Medulla oblongata (tissue), 1 donor: Measurements from ENCODE around the gene ZFAND5.

Experiments
- DNase-seq: peaks from one replicate; pipeline ENCODE4 v3.0.0-alpha.2; 2015; ENCODE audit errors: extremely low spot score

The ZFAND5 gene

DNA sequence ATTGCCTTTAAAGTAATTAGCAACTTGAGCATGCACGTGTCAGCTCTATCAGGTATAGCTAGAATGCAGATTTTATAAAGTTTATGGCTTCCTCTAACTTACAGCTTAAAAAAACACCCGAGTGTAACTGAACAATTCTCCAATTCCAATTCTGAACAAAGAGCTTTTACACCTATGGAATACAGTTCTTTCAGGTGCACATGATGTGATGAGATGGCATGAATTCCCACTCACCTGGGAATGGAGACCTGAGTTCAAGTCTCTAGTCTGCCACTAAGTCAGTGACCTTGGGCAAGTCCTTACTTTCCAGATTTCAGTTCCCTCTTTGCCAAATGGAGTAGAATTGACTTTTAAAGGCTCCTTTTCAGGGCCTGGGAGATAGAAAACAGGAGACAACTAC, 1.8 kb downstream of the ZFAND5 start:
- DNase-seq, result peak; percentile 56

DNA sequence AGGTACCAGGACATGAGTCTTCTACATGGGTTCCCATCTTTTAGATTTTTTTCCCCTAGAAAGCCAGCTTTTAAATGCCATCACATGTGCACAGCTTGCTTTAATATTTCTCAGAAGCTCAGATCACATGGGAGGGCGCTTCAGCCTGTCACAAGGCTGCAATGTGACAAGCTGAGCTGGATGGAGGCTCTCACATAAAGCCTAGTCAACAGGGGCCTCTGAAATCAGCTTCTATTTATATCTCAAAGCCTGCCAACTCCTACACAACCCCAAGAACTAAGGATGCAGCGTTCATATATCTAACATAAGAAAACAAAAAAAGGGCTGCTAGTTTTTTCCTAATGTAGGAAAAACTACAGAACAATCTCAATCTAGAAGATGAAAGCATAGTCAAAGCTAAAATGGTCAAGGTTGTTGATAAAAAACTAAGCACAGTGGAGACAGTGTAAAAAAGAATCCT, 2.3 kb downstream of the ZFAND5 start:
- DNase-seq, result peak; percentile 99

DNA sequence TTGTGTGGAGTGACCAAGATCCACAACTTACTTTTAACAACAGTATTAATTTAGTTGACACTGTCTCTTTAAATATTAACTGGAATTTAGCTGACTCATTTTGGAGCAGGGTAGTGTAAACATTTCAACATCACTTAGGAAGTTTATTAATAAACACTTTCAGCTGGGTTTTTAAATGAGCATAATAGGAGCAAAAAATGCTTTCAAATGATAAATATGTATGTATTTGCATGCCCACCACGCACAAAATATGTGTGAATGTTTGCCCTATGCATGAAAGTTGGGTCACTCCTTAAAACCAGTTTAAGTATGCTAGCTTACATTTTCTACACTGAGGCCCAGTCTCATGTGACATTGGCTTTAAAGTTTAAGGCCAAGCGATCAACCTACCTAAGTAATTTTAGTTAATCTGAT, 2.9 kb downstream of the ZFAND5 start:
- DNase-seq, result no peak

DNA sequence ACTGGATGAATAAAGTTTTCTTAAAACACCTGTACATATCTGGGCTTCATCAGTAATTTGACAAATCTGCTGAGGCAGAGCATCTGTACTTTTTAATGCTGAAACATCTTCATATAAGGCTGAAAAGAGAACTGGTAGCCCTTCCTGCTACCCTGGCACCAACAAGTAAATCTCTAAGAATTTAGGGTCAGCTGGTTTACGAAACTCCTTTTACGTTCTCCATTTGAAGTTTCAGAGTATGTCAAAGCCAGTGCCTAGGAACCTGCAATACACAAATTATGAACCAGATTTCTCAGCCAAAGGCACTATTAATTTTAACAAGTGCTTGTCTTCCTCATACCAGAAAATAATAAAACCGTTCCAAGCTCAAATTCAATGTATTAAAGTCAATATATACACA, 3.8 kb downstream of the ZFAND5 start:
- peak; percentile 64 for DNase-seq

DNA sequence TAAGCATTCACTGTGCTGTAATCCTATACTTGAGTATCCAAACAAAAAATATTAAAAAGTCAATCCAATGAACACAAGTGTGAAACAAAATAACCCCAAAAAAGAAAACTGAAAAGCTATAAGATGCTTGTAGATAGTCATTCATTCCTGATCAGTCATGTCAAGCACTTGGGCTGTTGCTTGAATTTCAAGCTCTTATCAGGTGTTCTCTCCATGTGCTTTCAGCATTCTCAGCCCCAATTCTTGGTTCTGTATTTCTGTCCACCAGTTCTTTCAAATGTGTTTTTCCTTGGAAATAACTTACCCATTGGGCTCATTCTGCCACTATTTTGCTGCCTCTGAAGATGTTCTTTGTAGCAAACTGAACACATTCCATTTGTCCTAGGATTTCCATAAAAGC, 4.7 kb downstream of the ZFAND5 start:
- DNase-seq, result peak; percentile 35

DNA sequence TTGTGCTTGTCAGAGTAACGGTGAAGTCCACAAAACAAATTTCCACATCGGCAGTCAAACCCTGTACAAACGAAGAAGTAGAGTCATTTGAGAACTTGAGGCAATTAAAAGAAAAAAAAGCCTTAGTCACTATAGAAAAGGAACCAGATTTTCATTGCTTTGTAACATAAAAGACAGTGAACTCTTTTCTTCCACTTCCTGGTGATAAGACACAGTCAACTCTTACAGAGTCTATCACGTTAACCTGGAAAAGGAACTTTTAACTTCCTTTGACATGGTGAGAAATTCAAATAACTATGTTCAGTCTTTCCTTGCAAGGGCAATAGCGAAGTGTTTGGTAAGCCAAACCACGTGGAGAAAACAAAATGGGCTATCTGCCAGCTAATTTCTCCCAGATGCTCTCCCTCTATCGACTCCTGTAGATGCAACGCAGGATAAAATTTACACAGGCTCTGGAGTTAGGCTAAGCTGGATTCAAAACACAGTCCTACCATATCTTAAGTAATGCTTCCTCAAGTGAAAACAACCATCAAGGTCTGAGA, 8.9 kb downstream of the ZFAND5 start:
- peak; percentile 62 for DNase-seq

DNA sequence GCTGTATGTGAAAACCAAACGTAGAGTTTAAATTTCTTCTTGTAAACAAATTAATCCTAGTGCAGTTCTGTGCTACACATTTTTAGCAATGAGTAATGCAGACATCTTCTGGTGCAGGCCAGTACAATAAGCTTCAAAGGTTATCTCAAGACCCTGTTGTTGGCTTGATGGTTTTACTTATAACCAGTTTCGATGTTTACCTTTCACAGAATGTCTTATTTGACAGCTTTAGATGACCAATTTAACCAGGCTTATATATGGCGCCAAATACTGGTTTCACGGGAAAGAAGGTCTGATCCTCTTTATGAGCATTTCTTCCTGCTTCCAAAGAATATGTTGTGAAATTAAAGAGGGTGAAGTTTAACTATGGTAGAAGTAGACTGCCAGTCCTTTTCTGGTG, 9.9 kb downstream of the ZFAND5 start:
- no peak for DNase-seq

DNA sequence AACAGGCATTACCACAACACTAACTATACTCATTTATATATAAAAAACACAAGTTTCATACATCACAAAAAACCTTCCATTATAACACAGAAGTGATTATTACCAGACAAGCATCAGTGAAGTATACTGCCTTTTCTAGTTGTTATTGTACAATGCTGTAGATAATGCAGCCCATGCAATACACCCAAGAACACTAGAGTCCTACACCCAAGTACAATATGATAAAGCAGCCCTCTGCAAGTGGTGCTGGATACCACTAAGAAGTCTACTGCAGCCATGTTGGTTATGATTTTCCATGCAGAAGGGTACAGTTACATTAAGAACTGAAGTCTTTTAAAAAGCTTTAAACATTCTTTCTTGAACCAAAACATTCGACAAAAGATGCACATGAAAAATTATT, 10.3 kb downstream of the ZFAND5 start:
- no peak for DNase-seq

DNA sequence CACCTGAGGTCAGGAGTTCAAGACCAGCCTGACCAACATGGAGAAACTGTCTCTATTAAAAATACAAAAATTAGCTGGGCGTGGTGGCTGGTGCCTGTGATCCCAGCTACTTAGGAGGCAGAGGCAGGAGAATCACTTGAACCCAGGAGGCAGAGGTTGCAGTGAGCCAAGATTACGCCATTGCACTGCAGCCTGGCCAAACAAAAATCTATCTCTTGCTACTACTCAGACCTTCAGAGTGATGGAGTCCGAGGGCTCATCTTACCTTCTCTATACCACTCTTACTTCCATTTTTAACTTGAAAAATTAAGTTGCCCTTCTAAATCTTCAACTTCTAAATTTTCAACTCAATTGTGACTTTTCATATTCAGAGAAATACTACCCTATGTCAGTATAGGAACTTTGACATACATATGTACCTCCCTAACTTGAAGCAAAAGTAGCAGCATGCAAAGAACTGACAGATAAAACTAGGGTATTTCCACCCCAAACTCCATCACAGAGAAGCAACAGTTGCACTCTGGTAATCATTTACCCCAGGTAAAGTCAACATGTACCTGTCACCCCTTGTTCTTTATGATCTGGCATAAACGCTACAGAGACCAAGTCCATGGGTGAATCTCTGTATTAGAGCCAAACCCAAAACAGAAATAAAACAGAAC, 11.4 kb downstream of the ZFAND5 start:
- DNase-seq, result no peak

DNA sequence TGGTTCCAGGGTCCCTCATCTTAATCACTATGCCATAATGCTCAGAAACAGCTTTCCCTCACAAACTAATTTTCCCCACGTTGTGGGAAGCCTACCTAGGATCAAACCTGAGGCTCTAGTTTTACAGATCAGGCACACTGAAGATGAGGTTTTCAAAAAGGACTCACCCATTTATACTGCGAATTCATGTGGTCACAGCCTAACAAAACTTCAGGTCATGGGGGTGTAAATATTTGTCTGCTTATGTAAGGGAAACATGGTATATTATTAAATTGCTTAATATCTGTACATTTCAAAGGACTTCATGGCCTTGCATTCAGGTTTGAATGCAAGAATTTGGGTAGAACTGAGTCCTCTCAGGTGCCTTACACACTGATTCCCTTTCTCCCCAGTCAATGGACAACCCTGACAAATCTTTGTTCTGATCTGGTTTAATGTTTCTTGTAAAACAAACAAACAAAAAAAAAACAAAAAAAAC, 12.1 kb downstream of the ZFAND5 start:
- no peak for DNase-seq

DNA sequence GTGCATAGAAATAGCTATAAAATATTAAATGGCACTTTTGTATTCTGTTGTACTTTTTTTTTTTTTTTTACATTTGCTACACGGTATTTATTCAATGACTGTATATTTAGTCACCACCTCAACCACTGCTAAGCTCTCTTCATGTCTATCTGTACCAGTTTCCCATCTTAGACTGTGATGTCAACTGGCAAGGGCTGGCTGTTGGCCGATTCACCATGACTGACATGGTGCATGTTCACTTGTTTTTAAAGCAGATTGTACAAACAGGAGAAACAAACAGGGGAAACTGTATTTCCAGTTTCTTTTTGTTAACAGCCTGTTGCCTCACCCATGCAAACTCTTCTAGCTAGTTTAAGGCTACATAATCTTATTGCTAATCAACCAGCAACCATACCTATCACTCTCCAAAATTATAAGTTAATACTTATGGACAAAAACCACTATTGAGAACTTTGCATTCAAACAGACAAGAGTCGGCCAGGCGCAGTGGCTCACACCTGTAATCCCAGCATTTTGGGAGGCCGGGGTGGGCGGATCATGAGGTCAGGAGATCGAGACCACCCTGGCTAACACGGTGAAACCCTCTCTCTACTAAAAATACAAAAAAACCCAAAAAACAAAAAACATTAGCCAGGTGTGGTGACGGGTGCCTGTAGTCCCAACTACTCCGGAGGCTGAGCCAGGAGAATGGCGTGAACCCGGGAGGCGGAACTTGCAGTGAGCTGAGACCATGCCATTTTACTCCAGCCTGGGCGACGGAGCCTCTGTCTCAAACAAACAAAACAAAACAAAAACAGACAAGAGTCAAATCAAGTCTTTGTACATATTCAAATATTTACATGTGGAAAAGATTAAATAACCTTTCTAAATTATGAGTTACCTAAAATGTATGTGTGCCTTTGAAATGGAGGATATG, 13.2 kb downstream of the ZFAND5 start:
- no peak for DNase-seq

DNA sequence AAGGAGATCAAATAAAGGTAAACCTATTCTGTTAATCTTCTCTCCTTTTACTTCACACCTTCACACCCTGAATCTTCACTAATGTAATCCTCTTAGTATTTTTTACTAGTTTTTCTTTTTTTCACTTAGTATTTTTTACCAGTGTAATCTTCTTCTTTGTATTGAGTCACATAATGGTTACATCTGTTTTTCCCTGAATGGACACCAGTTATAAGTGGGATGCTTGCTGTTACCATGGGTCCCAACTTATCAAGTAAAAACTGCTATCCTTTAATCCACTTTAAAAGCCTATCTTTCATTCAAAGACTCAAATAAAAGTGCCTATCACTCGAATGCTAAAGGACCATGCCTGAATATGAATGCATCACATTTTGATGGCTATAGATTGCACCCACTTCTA, 15.1 kb downstream of the ZFAND5 start:
- no peak for DNase-seq

DNA sequence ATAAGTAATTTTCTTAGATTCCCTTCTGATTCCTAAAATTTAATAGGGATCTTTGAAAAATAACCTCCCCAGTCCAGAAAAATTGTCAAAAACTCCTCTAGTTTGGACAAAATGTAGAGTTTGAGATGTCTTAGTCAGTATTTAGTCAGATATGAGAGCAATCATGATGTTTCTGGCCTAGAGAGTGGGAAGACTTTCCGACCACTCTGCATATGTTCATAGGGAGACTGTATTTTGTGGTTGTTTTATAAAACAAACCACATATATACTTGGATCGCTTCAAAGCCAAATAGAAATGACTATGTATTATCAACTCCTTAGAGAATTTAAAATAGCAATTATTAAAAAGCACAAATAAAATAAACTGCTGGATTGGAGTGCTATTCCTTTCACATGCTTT, 15.8 kb downstream of the ZFAND5 start:
- no peak for DNase-seq

DNA sequence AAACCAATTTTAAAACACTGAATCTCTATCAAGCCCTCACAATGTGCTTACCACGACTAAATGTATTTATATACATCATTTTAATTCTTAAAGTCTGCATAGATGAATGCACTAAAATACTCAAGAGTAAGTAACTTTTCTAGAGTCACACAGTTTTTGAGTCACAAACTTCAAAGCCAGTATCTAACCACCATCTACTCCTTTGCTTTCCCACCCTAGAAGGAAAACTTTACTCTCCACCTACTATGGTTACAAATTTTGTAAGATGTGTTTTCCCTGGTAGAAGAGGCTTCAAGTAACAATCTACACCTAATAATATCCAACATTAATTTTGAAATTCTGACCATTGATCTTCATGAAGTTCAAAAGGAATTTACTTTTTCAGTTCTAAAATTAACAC, 18.7 kb downstream of the ZFAND5 start:
- DNase-seq, result no peak

DNA sequence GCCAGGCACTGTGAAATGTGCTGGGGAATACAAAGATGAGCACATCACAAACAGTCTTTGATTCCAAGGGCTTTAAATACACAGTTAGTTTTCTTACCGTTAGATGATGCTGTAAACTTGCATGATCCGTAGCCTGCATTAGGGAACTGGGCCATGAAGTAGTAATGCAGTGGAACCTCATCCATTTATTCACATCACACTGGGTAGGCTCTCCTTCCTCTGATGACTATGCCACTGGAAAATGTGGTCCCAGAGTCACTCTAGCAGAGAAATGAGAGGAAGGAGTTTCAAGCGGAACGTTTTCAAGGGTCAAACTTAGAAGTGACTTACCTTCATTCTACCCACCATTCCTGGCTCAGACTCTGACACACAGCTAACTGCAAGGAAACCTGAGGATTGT, 26.4 kb downstream of the ZFAND5 start:
- DNase-seq, result no peak

DNA sequence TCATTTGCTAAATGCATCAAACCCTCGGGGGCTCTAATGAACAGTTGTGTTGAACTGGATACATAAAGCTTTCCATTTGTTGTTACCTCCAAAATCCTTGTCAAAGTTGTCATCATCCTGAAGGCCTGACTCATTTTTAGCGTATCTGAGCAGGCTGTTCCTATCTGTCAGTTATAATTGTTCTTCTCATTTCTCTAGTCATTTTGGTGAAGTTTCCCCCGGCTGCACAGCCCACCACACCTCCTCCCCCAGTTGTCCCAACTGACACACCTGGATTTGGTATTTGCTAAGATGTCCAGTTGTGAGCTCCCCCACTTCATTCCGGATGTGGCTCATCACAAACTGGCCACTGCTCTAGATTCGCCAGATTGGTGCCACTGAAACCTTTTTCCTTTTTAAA, 27.7 kb downstream of the ZFAND5 start:
- DNase-seq, result no peak

DNA sequence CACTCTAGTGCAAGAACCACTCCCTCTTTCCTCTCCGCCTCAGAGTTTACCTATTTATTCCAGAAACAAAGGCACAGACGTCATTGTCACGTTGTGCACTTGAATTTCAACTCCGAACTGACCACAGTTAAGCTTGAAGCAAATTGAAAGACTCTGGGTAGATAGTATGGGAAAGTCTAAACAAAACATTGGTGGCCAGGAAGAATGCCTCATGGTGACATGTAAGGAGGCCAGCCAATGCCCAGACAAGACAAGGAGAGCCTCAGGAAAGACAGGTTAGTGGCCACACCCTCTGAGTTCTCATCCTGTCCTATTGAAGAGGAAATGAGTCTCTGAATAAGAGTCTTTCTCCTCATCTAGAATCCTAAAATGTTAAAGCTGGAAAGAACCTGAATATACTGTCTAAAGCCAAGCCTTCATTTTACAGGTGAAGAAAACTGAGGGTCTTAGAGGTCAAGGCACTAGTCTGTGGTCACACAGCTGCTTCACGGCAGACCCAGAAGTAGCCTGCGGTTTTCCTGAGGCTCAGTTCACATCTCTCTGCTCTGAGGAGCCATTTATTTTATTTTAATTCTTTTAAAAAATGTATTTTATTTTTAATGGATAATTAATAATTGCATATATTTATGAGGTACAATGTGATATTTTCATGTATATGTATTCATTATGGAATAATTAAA, 30.2 kb downstream of the ZFAND5 start:
- DNase-seq, result no peak

DNA sequence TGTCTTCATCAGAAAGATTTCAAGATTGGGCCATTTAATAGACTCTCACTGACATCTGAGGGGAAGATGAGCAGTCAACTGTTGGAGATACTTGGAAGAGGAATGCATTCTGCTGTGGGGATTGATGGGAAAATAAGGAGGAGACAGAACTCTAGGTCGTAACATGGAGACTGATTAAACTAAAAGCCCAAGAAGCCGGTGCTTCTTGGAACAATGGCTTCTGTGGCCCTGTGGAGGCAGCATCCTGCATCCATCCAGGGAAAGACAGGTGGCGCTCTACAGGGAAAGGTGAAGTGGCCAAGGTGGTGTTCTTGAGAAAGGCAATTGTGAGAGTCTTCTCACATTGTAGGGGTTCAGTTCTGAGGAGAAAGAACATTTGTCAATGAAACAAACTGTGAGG, 31.3 kb downstream of the ZFAND5 start:
- DNase-seq, result no peak

DNA sequence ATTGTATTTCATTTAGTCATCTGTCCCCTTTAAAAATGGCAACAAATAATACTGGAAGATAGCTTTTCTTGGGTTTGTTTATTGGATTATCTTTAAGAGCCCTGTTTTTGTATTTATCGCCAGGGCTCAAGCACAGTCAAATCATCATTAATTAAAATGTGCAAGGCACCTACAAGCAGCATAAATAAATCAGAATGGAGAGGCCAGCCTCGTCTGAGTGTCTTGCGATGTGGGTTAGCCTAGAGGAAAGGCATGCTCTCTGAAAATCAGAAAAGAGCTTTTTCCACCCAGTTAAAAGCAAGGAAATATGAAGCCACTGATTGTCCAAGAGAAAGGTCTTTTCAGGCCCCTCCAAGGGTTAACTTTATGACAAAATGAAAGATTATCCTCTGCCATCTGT, 31.8 kb downstream of the ZFAND5 start:
- no peak for DNase-seq

DNA sequence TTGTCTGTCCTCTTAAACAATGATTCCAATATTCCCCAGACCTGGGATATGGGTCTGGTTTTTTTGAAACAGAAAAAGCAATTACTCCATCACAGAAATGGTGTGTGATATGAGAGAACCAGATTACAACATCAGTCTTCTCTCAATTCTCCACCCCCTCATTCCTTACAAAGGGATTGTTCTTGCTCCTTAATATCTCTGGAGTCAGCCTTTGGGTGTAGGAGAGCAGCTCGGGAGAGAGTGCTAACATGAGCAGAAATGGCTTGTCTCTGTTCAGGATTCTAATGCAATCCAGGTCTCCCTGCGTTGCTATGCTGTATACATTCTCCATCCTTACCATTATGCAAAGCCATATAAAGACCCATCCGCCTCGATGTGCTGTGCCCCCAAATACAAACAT, 32.7 kb downstream of the ZFAND5 start:
- DNase-seq, result no peak

DNA sequence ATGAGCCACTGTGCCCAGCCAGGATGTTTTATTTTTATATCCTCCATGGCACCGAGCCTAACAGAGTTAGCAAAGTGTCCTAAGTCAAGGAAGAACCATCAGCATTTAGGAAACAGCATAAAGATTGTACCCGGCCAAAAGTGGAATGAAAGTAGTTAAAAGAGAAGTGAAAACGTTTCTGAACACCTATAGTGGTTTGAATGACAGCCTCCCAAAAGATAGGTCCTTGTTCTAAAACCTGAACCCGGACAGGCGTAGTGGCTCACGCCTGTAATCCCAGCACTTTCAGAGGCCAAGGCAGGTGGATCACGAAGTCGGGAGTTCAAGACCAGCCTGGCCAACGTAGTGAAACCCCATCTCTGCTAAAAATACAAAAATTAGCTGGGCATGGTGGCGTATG, 37.4 kb downstream of the ZFAND5 start:
- DNase-seq, result no peak

DNA sequence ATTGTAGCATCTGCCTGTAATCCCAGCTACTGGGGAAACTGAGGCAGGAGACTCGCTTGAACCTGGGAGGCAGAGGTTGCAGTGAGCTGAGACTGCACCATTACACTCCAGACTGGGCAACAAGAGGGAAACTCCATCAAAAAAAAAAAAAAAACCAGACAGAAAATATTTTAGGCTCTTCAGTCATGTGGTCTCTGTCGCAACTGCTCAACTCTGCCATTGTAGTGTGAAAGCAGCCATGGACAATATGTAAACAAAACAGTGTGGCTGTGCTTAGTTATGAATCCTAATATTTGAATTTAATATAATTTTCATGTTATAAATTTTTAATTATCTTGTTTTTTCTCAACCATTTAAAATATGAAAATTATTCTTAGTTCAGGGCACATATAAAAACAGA, 38.4 kb downstream of the ZFAND5 start:
- DNase-seq, result no peak
